A549 (cell line): ENCODE results near the gene SYNCRIP.

Experiments used
- CTCF ChIP-seq: fragments of >200 bp; sonication (Bioruptor Twin); formaldehyde crosslinking; IDR thresholded peaks from 3 replicates; pipeline ENCODE4 v1.5.1; 2016
- MYC ChIP-seq: IDR thresholded peaks from 2 replicates; pipeline ENCODE4 v1.6.1; 2012; ENCODE audit warnings: mild to moderate bottlenecking, inconsistent platforms, low read length, improper control_type of control experiment, borderline replicate concordance
- NR3C1 ChIP-seq: fragments of >200 bp; sonication (Bioruptor Twin); formaldehyde crosslinking; IDR thresholded peaks from 3 replicates; pipeline ENCODE4 v1.6.1; 2017
- USF2 ChIP-seq: fragments of 450-650 bp; IDR thresholded peaks from 2 replicates; pipeline ENCODE4 v1.6.1; 2014; ENCODE audit warnings: antibody characterized with exemption

GRCh38 chr6:85679445-85680123 lies 36.9 kb upstream of the SYNCRIP start:
- no peak for TF ChIP-seq NR3C1
- TF ChIP-seq USF2: no peak
- no peak for TF ChIP-seq CTCF
- TF ChIP-seq MYC: no peak
